Measurements from ENCODE around the gene EEIG2. TPM values are rescaled to one million over a fixed set of nuclear protein-coding genes. Genes with fewer than 3 reads are reported as not detected.
A peak's percentile ranks its signal among the peaks of the same experiment; 100 is the strongest.

EEIG2 gene
- total RNA-seq (2021; ENCODE audit: unreplicated experiment) (16.0 TPM), Bru-seq, nascent RNA (percentile 49 among the genes with signal in this experiment), BruChase-seq, experiment 1, labeled RNA remaining after a 6-hour chase (percentile 60 among the genes with signal in this experiment), BruChase-seq, experiment 2, labeled RNA remaining after a 2-hour chase (percentile 52 among the genes with signal in this experiment)
- polyA plus RNA-seq (2012), result 3.1 and 4.0 TPM in 2 replicates
- long read RNA-seq, full-length matches to known transcripts, result 26 of 33 reads
- long read RNA-seq, partial matches to known transcripts, result 3 of 33 reads
- long read RNA-seq, other reads (novel, unspliced or antisense), result 4 of 33 reads

DNA sequence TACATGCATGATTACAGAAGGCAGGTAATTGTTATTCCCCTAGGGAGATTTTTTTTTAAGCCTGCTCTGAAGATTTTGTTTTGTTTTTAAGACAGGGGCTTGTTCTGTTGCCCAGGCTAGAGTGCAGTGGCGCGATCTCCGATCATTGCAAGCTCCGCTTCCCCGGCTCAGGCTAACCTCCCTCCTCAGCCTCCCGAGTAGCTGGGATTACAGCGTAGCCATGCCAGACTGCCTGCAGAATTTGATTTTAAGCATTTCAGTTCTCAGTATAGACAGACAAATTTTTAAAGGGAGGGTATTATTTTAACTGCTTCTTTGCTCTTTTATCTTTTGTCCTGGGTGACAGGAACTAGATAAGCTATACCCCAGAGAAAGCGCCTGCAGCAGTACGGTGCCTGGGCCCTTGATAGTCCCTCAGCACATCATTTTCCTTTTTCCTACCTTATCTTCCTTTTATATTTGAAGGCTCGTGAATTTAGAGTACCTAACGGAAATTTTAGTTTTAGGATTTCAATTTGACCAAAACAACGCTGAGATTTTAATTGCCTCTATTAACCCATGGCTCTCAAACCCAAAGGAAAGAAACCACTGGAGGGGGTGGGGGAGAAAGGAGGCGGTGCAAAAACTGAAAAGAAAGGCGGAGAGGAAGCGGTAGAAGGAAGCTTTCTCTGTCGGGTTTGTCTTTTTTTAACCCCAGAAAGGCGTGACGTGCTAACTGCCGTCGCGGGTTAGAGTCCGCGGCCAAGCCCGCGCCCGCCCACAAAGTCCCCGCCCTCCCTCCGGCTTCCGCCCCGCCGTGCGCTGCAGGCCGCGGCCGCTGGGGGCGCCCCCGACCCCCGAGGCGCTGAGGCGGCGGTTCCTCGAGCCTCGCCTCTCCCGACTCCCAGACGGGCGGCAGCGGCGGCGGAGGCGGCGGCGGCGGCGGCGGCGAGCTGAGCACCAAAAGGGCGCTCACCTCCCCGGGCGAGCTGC, at the start of gene EEIG2:
Gene EEIG2 (plus strand): TSS at position 886 of the 972 bp plus-strand sequence. CDS start 329 bp downstream, outside the sequence.
- POLR2A ChIA-PET, result interaction anchor here (0.6 to 2.4 kb wide), 2 partner anchors 23 to 47 kb away, joined by 3 to 8 read pairs; no protein-coding TSS in a partner anchor
- H3K4me1 ChIP-seq (ENCODE audit: control insufficient read depth in 1 of 2, insufficient read depth in 2 of 2, low read length in 2 of 2), result peaks cover 11 to 23% of the 10 kb centered on the region in 2 experiments
- peak within 1 kb of the TSS; percentile 48; the same call in 1 of the 2 replicates for H3K27ac ChIP-seq (ENCODE audit: low read depth, low read length)
- RAD21 ChIA-PET (ENCODE audit: low non-redundant PET in 1 of 2, low total read pairs in 2 of 2, uncharacterized antibody in 2 of 2, unreplicated experiment in 2 of 2), result no interaction called here
- peak within 1 kb of the TSS; percentile 64 to 70 for H3K4me3 ChIP-seq (replicated peaks in 1 of 2; ENCODE audit: low read depth in 1 of 2, low read length in 2 of 2)
- H2AFZ ChIP-seq (ENCODE audit: low read depth, low read length, poor library complexity, severe bottlenecking), result peak within 1 kb of the TSS; percentile 81
- no peaks in the 10 kb centered on the region for H3K9me2 ChIP-seq (ENCODE audit: insufficient read depth)
- ATAC-seq (peak; percentile 83), DNase-seq (ENCODE audit: low read depth, low spot score) (peak; percentile 69)
- no peaks in the 10 kb centered on the region for H3K36me3 ChIP-seq (ENCODE audit: control insufficient read depth in 1 of 2, insufficient read depth in 2 of 2, low read length in 2 of 2)
- H3K9ac ChIP-seq (ENCODE audit: low read length), result peak within 1 kb of the TSS; percentile 56
- H3K9me3 ChIP-seq (ENCODE audit: control insufficient read depth in 1 of 2, insufficient read depth in 1 of 2, low read depth in 1 of 2, low read length in 2 of 2), result no peaks in the 10 kb centered on the region
- CTCF ChIA-PET, result interaction anchor here (0.8 to 5.1 kb wide), 9 partner anchors 9 to 777 kb away, joined by 3 to 52 read pairs (median 6); partner anchors contain the start of gene SLC25A24
- no TSS peak for BruUV-seq (replicated peaks)
- H4K20me1 ChIP-seq (ENCODE audit: insufficient read depth), result no peaks in the 10 kb centered on the region
- H3K4me2 ChIP-seq (ENCODE audit: low read length), result peak within 1 kb of the TSS; percentile 76
- no peaks in the 10 kb centered on the region for H3K27me3 ChIP-seq (ENCODE audit: insufficient read depth, low read length)
- H3K79me2 ChIP-seq (ENCODE audit: insufficient read depth, low read length), result 0 out of 2 replicates have a peak, but pooled peaks cover 6% of the 10 kb centered on the region
- intact Hi-C loops (cut with micrococcal nuclease), result loop anchor here (5.0 kb wide), 2 partner anchors 352 to 777 kb away; no protein-coding TSS in a partner anchor
- TF ChIP-seq SP1 (IDR thresholded peaks at IDR 0.05; ENCODE audit: low read depth) (no peak), SIN3A (IDR thresholded peaks at IDR 0.05; ENCODE audit: low read depth) (no peak), EGR1 (IDR thresholded peaks at IDR 0.05; ENCODE audit: low read depth) (no peak; the same call in 1 of the 2 replicates), POLR2AphosphoS5 (IDR thresholded peaks at IDR 0.05; ENCODE audit: low read depth, low read length) (peak; percentile 58), ZBTB33 (IDR thresholded peaks at IDR 0.05; ENCODE audit: extremely low read depth, insufficient replicate concordance, low read length) (no peak), ZFX (IDR thresholded peaks at IDR 0.05) (no peak), SRF (IDR thresholded peaks at IDR 0.05; ENCODE audit: low read depth) (no peak), CTCF (IDR thresholded peaks at IDR 0.05 in 2 of 3, conservative IDR thresholded peaks at IDR 0.05 in 1 of 3; ENCODE audit: borderline replicate concordance in 1 of 3, insufficient read depth in 1 of 3, low read depth in 2 of 3, low read length in 2 of 3) (peak; percentile 32 to 63 (median 62); a peak in 5 of 6 replicates), YY1 (IDR thresholded peaks at IDR 0.05; ENCODE audit: extremely low read depth, insufficient replicate concordance, low read depth, low read length) (peak; percentile 54), ZNF274 (IDR thresholded peaks at IDR 0.05; ENCODE audit: low read depth, low read length) (no peak), FOSL1 (IDR thresholded peaks at IDR 0.05; ENCODE audit: low read depth) (no peak), POLR2A (IDR thresholded peaks at IDR 0.05; ENCODE audit: borderline replicate concordance, extremely low read depth, insufficient read depth, insufficient read length) (no peak)
- TF ChIP-seq, protein P1, sequence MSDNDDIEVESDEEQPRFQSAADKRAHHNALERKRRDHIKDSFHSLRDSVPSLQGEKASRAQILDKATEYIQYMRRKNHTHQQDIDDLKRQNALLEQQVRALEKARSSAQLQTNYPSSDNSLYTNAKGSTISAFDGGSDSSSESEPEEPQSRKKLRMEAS (IDR thresholded peaks at IDR 0.05), result peak; percentile 49
- TF ChIP-seq, protein P2, sequence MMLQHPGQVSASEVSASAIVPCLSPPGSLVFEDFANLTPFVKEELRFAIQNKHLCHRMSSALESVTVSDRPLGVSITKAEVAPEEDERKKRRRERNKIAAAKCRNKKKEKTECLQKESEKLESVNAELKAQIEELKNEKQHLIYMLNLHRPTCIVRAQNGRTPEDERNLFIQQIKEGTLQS (IDR thresholded peaks at IDR 0.05), result no peak; the same call in 1 of the 2 replicates
- TF ChIP-seq, protein P3, sequence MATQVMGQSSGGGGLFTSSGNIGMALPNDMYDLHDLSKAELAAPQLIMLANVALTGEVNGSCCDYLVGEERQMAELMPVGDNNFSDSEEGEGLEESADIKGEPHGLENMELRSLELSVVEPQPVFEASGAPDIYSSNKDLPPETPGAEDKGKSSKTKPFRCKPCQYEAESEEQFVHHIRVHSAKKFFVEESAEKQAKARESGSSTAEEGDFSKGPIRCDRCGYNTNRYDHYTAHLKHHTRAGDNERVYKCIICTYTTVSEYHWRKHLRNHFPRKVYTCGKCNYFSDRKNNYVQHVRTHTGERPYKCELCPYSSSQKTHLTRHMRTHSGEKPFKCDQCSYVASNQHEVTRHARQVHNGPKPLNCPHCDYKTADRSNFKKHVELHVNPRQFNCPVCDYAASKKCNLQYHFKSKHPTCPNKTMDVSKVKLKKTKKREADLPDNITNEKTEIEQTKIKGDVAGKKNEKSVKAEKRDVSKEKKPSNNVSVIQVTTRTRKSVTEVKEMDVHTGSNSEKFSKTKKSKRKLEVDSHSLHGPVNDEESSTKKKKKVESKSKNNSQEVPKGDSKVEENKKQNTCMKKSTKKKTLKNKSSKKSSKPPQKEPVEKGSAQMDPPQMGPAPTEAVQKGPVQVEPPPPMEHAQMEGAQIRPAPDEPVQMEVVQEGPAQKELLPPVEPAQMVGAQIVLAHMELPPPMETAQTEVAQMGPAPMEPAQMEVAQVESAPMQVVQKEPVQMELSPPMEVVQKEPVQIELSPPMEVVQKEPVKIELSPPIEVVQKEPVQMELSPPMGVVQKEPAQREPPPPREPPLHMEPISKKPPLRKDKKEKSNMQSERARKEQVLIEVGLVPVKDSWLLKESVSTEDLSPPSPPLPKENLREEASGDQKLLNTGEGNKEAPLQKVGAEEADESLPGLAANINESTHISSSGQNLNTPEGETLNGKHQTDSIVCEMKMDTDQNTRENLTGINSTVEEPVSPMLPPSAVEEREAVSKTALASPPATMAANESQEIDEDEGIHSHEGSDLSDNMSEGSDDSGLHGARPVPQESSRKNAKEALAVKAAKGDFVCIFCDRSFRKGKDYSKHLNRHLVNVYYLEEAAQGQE (IDR thresholded peaks at IDR 0.05; ENCODE audit: low read depth), result no peak
